Heart left ventricle (tissue), 13 donors: ENCODE data around the gene CERCAM.

Source experiments
- CTCF ChIP-seq, 12 donors: fragments of 200-600 bp; sonication (generic) in 4 of 12; IDR thresholded peaks; one replicate each; pipeline versions ENCODE4 v1.5.0 to v1.8.0; 2018 to 2022; ENCODE audit warnings: antibody characterized with exemption in 12 of 12, mild to moderate bottlenecking in 5 of 12
- POLR2A ChIP-seq, 2 donors: fragments of 450-650 bp; IDR thresholded peaks; one replicate each; pipeline ENCODE4 v1.6.1; 2017; ENCODE audit warnings: antibody characterized with exemption in 2 of 2, mild to moderate bottlenecking in 2 of 2, moderate library complexity in 2 of 2
- donor health status: ischemic (EF 13 %, LVEDD 7.1; RV severe dilation, severe dysfunction).
- donor health status: DM: no; HTN: yes; CAD: no.
- donor health status: DM: no; HTN: no; CAD: no.
- donor health status: ischemic (EF 25% LVEDD 6.9; RV normal size, moderate dysfunction).
- donor health status: ischemic (EF 25% LVEDD 5.7; RV mildly dilated, moderate dysfunction).
- donor health status: ischemic (EF 35%, LVEDD 5.7; RV mildly dilated, moderate dysfunction).
- donor health status: nonischemic (EF 11% LVEDD 7.7; RV severe dilation, severe dysfunction).
- donor health status: DM: yes; HTN: yes; CAD: no.
- donor health status: PGD.
- donor health status: ischemic (EF 29% LVEDD 5.4; RV normal size, mild dysfunction).
- donor health status: nonischemic (EF 23%, LVEDD 6.1; RV moderate dilation, normal function).

- no peak for TF ChIP-seq CTCF (IDR thresholded peaks at IDR 0.05)
- TF ChIP-seq POLR2A (IDR thresholded peaks at IDR 0.05) = no peak
Observed at GRCh38 chr9:128389395-128390149, 31.1 kb upstream of the CERCAM start.
